Caco-2 (cell line): Measurements from ENCODE around the gene DGKI. TPM values are rescaled to one million over a fixed set of nuclear protein-coding genes. Genes with fewer than 3 reads are reported as not detected.
A peak's percentile ranks its signal among the peaks of the same experiment; 100 is the strongest.

Experiments
- BruUV-seq: library from RNA; stranded (reverse); fragments of 400-500 nt; replicated peaks from 2 replicates; lab custom pipeline; 2021; lab: Mats Ljungman, UMichigan
- CTCF ChIA-PET: fragments of 300-600 bp; sonication (Branson Sonifier 250); formaldehyde crosslinking; loops from one replicate; lab custom pipeline; 2022; ENCODE audit warnings: antibody characterized with exemption; lab: Charles Lee
- POLR2A ChIA-PET: fragments of 300-600 bp; sonication (Branson Sonifier 250); formaldehyde crosslinking; loops from one replicate; lab custom pipeline; 2022; ENCODE audit warnings: antibody characterized with exemption; lab: Charles Lee
- DNase-seq, 2 experiments: peaks; one replicate each; pipeline versions ENCODE4 v3.0.0 to v3.0.0-alpha.2; 2020 to 2022
- H3K27me3 ChIP-seq: replicated peaks from 2 replicates; pipeline ENCODE4 v1.6.0; 2011; ENCODE audit warnings: low read length; ENCODE audit not compliant: control insufficient read depth, insufficient read depth
- H3K36me3 ChIP-seq: 2 replicates; pipeline ENCODE4 v1.5.1; 2011; ENCODE audit warnings: low read length; ENCODE audit not compliant: control insufficient read depth, insufficient read depth
- H3K4me1 ChIP-seq: fragments of 250-450 bp; sonication (Bioruptor Pico); 2 replicates; pipeline ENCODE4 v1.5.1; 2020; ENCODE audit warnings: mild to moderate bottlenecking
- H3K4me3 ChIP-seq: 2 replicates; pipeline ENCODE4 v1.5.1; 2011; ENCODE audit warnings: low read depth, mild to moderate bottlenecking, control low read depth, low read length
- H3K9me3 ChIP-seq: fragments of 250-450 bp; sonication (Bioruptor Pico); 2 replicates; pipeline ENCODE4 v1.5.1; 2020; ENCODE audit warnings: mild to moderate bottlenecking, moderate library complexity
- H3K27ac Mint-ChIP-seq: one replicate; pipeline ENCODE4 v1.8.0; 2022; ENCODE audit warnings: mixed read lengths; ENCODE audit not compliant: unreplicated experiment
- H3K27me3 Mint-ChIP-seq: one replicate; pipeline ENCODE4 v1.8.0; 2022; ENCODE audit warnings: mixed read lengths; ENCODE audit not compliant: insufficient read depth, unreplicated experiment
- H3K36me3 Mint-ChIP-seq: one replicate; pipeline ENCODE4 v1.8.0; 2022; ENCODE audit warnings: mild to moderate bottlenecking, mixed read lengths; ENCODE audit not compliant: insufficient read depth, unreplicated experiment
- H3K4me1 Mint-ChIP-seq: one replicate; pipeline ENCODE4 v1.8.0; 2022; ENCODE audit warnings: low read depth, mixed read lengths; ENCODE audit not compliant: unreplicated experiment
- H3K4me3 Mint-ChIP-seq: one replicate; pipeline ENCODE4 v1.8.0; 2022; ENCODE audit warnings: mild to moderate bottlenecking, moderate library complexity, mixed read lengths; ENCODE audit not compliant: unreplicated experiment
- H3K9me3 Mint-ChIP-seq: one replicate; pipeline ENCODE4 v1.8.0; 2022; ENCODE audit warnings: mixed read lengths; ENCODE audit not compliant: unreplicated experiment
- intact Hi-C: fragments of 100-400 bp; cut with micrococcal nuclease; formaldehyde crosslinking; loops from one replicate; pipeline ENCODE4 v1.10.0; 2022; ENCODE audit not compliant: unreplicated experiment
- total RNA-seq: library from RNA; stranded (reverse); gene quantifications from 2 replicates; pipeline ENCODE4 v1.2.3, GENCODE V29; 2022
- TF ChIP-seq, protein P1 (sequence below), 2 experiments: fragments of 200-600 bp in 1 of 2; IDR thresholded peaks; 1 replicate in 1 of 2; 2 replicates in 1 of 2; pipeline versions ENCODE4 v1.5.1 to v1.8.0; 2011 to 2022; ENCODE audit warnings: antibody characterized with exemption in 1 of 2, control low read depth in 1 of 2, inconsistent platforms in 1 of 2, low read depth in 1 of 2, low read length in 1 of 2, mild to moderate bottlenecking in 1 of 2, moderate library complexity in 1 of 2; ENCODE audit not compliant: insufficient read depth in 1 of 2, severe bottlenecking in 1 of 2, unreplicated experiment in 1 of 2

The DGKI gene
- total RNA-seq, 1 experiment from 2014 or later: 0.84 TPM

DNA sequence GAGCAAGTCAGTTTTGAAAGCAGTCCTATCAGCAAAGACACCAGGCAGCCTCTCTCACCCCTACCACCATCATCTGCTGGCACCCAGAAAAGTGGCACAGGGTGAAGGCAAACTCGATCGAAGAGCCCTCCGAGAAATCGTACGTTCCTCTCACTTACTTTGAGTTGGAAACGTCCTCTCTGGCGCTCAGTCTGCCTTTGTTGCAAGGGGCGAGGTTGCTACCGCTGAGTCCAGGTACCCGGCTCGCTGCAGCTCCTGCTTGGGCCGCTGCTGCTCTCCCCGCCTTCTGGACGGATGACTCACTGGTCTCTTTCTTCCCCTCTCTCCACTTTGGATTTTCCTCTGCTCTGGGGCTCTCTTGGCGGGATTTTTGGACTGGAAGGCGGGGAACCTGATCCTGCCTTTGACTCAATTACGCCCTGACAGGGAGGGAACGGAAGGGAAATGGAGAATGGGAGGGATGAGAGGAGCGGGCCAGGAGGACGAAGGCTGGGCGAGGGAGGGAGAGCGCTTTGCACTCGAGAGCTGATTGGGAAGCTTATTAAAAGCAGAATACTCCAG, 503.4 kb downstream of the DGKI start, which contains the start of gene PTN:
PTN (minus strand) TSS at position 453 of the 561 bp plus-strand sequence. CDS start 88,760 bp downstream, outside the sequence.
- ChIA-PET POLR2A (no interaction called here), CTCF (no interaction called here)
- Mint-ChIP-seq H3K4me1 (no peaks in the 10 kb centered on the region), H3K36me3 (no peaks in the 10 kb centered on the region), H3K4me3 (peak within 1 kb of the TSS; percentile 3), H3K9me3 (no peaks in the 10 kb centered on the region), H3K27ac (no peak within 1 kb of the TSS), H3K27me3 (peaks cover 9% of the 10 kb centered on the region)
- TF ChIP-seq, protein P1, sequence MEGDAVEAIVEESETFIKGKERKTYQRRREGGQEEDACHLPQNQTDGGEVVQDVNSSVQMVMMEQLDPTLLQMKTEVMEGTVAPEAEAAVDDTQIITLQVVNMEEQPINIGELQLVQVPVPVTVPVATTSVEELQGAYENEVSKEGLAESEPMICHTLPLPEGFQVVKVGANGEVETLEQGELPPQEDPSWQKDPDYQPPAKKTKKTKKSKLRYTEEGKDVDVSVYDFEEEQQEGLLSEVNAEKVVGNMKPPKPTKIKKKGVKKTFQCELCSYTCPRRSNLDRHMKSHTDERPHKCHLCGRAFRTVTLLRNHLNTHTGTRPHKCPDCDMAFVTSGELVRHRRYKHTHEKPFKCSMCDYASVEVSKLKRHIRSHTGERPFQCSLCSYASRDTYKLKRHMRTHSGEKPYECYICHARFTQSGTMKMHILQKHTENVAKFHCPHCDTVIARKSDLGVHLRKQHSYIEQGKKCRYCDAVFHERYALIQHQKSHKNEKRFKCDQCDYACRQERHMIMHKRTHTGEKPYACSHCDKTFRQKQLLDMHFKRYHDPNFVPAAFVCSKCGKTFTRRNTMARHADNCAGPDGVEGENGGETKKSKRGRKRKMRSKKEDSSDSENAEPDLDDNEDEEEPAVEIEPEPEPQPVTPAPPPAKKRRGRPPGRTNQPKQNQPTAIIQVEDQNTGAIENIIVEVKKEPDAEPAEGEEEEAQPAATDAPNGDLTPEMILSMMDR (IDR thresholded peaks at IDR 0.05; ENCODE audit: insufficient read depth in 1 of 2, low read depth in 1 of 2, low read length in 1 of 2, severe bottlenecking in 1 of 2, unreplicated experiment in 1 of 2): no peak
- Histone ChIP-seq H3K27me3 (no peaks in the 10 kb centered on the region), H3K4me3 (no peak within 1 kb of the TSS), H3K4me1 (no peaks in the 10 kb centered on the region), H3K9me3 (no peaks in the 10 kb centered on the region), H3K36me3 (no peaks in the 10 kb centered on the region)
- BruUV-seq: no TSS peak
- DNase-seq: no peak
- intact Hi-C loops: no loop called here

DNA sequence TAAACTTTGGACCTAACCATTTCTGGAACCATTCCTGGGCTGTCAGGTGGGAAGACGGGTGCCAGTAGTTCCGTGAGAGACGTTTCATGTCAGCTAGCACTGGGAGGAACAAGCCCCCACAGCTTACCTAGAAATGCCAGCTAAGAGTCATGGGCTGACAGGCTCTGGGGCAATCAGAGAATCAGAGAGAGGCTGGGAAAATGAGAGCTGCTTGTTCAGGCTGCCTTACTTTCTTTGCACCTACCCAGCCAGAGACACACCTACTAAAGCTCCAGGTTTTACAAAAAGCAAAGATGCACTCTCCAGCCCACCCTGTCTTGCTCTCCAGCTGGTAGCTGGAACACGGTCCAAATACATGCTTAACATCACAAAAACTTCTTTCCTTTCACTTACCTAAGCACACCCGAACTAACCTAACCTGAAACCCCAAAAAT, 503.9 kb downstream of the DGKI start:
- H3K9me3 Mint-ChIP-seq: no peaks in the 10 kb centered on the region
- H3K27ac Mint-ChIP-seq: no peak overlapping the region
- peaks cover 9% of the 10 kb centered on the region for H3K27me3 Mint-ChIP-seq
- BruUV-seq: no TSS peak
- CTCF ChIA-PET: no interaction called here
- Histone ChIP-seq H3K4me3 (no peak overlapping the region), H3K9me3 (no peaks in the 10 kb centered on the region), H3K4me1 (no peaks in the 10 kb centered on the region), H3K27me3 (no peaks in the 10 kb centered on the region), H3K36me3 (no peaks in the 10 kb centered on the region)
- no peaks in the 10 kb centered on the region for H3K36me3 Mint-ChIP-seq
- peak overlapping the region; percentile 3 for H3K4me3 Mint-ChIP-seq
- intact Hi-C loops: no loop called here
- H3K4me1 Mint-ChIP-seq: no peaks in the 10 kb centered on the region
- POLR2A ChIA-PET: no interaction called here
- TF ChIP-seq, protein P1 (IDR thresholded peaks at IDR 0.05; ENCODE audit: insufficient read depth in 1 of 2, low read depth in 1 of 2, low read length in 1 of 2, severe bottlenecking in 1 of 2, unreplicated experiment in 1 of 2): no peak
- no peak for DNase-seq

DNA sequence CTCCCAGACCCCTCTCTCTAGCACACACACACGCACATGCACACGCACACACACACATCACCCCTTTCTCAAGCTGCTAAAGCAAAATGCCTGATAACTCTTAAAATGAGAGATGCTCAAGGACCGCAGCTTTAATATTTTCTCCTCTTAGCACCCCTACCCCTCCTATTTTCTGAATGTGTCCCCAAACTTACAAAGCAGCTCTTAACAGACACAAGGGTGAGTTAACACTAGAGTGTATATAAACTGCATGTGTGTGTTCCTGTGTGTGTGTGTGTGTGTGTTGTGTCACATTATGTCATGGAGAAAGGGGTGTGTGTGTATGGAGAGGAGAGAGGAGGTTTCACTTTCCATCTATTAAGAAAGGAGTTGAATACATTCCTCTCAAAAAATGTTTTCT, 504.5 kb downstream of the DGKI start:
- Mint-ChIP-seq H3K4me1 (no peaks in the 10 kb centered on the region), H3K36me3 (no peaks in the 10 kb centered on the region), H3K9me3 (no peaks in the 10 kb centered on the region), H3K27ac (no peak overlapping the region), H3K27me3 (peaks cover 11% of the 10 kb centered on the region), H3K4me3 (no peak overlapping the region)
- intact Hi-C loops: no loop called here
- TF ChIP-seq, protein P1 (IDR thresholded peaks at IDR 0.05; ENCODE audit: insufficient read depth in 1 of 2, low read depth in 1 of 2, low read length in 1 of 2, severe bottlenecking in 1 of 2, unreplicated experiment in 1 of 2): no peak
- Histone ChIP-seq H3K36me3 (no peaks in the 10 kb centered on the region), H3K4me3 (no peak overlapping the region), H3K27me3 (no peaks in the 10 kb centered on the region), H3K4me1 (no peaks in the 10 kb centered on the region), H3K9me3 (no peaks in the 10 kb centered on the region)
- BruUV-seq: no TSS peak
- ChIA-PET POLR2A (no interaction called here), CTCF (no interaction called here)
- DNase-seq: no peak
